ENCODE measurements around the gene CYYR1. TPM values are rescaled to one million over a fixed set of nuclear protein-coding genes. Genes with fewer than 3 reads are reported as not detected.

Gene CYYR1
- polyA plus RNA-seq, 5 donors, result 73.3 to 94.2 (median 82.5) TPM

GRCh38 chr21:26557106-26557505 is 16.0 kb downstream of the CYYR1 start:
- no peak for DNase-seq

- DNase-seq, result no peak
These were observed 17.4 kb downstream of the CYYR1 start for GRCh38 chr21:26555540-26556146.

- no peak for DNase-seq
These were observed 18.7 kb downstream of the CYYR1 start for GRCh38 chr21:26554365-26554764.

GRCh38 chr21:26553898-26554297 is 19.2 kb downstream of the CYYR1 start:
- DNase-seq, result no peak

GRCh38 chr21:26550326-26550725 is 22.8 kb downstream of the CYYR1 start:
- DNase-seq, result peak; percentile 54 to 58

GRCh38 chr21:26546446-26547097 is 26.5 kb downstream of the CYYR1 start:
- no peak for DNase-seq

- no peak for DNase-seq
These were observed 28.8 kb downstream of the CYYR1 start for GRCh38 chr21:26544201-26544775.

- no peak for DNase-seq
These were observed 32.4 kb downstream of the CYYR1 start for GRCh38 chr21:26540651-26541050.

GRCh38 chr21:26539566-26539965 is 33.5 kb downstream of the CYYR1 start:
- DNase-seq, result no peak

- no peak for DNase-seq
These were observed 38.6 kb downstream of the CYYR1 start for GRCh38 chr21:26534517-26534916.

- DNase-seq, result no peak
These were observed 40.9 kb downstream of the CYYR1 start for GRCh38 chr21:26532208-26532607.

GRCh38 chr21:26529526-26529925 is 43.6 kb downstream of the CYYR1 start:
- no peak for DNase-seq

GRCh38 chr21:26528882-26529281 is 44.2 kb downstream of the CYYR1 start:
- no peak for DNase-seq

- no peak for DNase-seq
These were observed 50.4 kb downstream of the CYYR1 start for GRCh38 chr21:26522704-26523103.

- DNase-seq, result no peak
These were observed 53.9 kb downstream of the CYYR1 start for GRCh38 chr21:26519142-26519541.

- DNase-seq, result no peak
These were observed 57.8 kb downstream of the CYYR1 start for GRCh38 chr21:26515257-26515656.

- DNase-seq, result no peak
These were observed 59.9 kb downstream of the CYYR1 start for GRCh38 chr21:26513212-26513611.

- DNase-seq, result no peak
These were observed 60.4 kb downstream of the CYYR1 start for GRCh38 chr21:26512664-26513063.

GRCh38 chr21:26508903-26509302 is 64.2 kb downstream of the CYYR1 start:
- no peak for DNase-seq

GRCh38 chr21:26506956-26507355 is 66.1 kb downstream of the CYYR1 start:
- no peak for DNase-seq

- no peak for DNase-seq
These were observed 67.9 kb downstream of the CYYR1 start for GRCh38 chr21:26505211-26505610.

GRCh38 chr21:26503414-26503813 is 69.7 kb downstream of the CYYR1 start:
- no peak for DNase-seq

GRCh38 chr21:26501495-26502021 is 71.5 kb downstream of the CYYR1 start:
- DNase-seq, result no peak

Measured in right lung (tissue), 5 donors.